Ovary (tissue), 3 donors: Measurements from ENCODE around the gene TMCC2.

Source experiments
- CTCF ChIP-seq, 3 donors: fragments of 450-650 bp in 2 of 3; fragments of 200-600 bp in 1 of 3; IDR thresholded peaks; one replicate each; pipeline versions ENCODE4 v1.5.1 to v1.8.0; 2016 to 2022; ENCODE audit warnings: antibody characterized with exemption in 3 of 3, mild to moderate bottlenecking in 1 of 3
- EP300 ChIP-seq: sonication (generic); formaldehyde crosslinking; IDR thresholded peaks from one replicate; pipeline ENCODE4 v1.6.1; 2017; ENCODE audit warnings: antibody characterized with exemption
- POLR2A ChIP-seq: fragments of 450-650 bp; IDR thresholded peaks from one replicate; pipeline ENCODE4 v1.6.1; 2017; ENCODE audit warnings: antibody characterized with exemption, mild to moderate bottlenecking, moderate library complexity
- donor health status: DM: no; HTN: no; CAD: no.

GRCh38 chr1:205217418-205217817, 10.3 kb upstream of the TMCC2 start:
- TF ChIP-seq POLR2A (no peak), CTCF (IDR thresholded peaks at IDR 0.05) (no peak), EP300 (no peak)
